Brain pericyte (primary cell): ENCODE results near the gene NUDT8.
"Not testable (repeated sequence)": the region's sequence is repeated elsewhere in the genome, so short reads cannot be mapped to it uniquely, and the experiment has no call there.

Source experiments
- DNase-seq: peaks from one replicate; pipeline ENCODE4 v3.0.0-alpha.2; 2012; ENCODE audit warnings: low read depth, low spot score

The NUDT8 gene

GRCh38 chr11:67660752-67661151 is 31.0 kb upstream of the NUDT8 start:
- not testable (repeated sequence) for DNase-seq

- DNase-seq: not testable (repeated sequence)
Measured at GRCh38 chr11:67659651-67660165, 30.0 kb upstream of the NUDT8 start.

GRCh38 chr11:67657300-67657699 is 27.6 kb upstream of the NUDT8 start:
- no peak for DNase-seq

DNA sequence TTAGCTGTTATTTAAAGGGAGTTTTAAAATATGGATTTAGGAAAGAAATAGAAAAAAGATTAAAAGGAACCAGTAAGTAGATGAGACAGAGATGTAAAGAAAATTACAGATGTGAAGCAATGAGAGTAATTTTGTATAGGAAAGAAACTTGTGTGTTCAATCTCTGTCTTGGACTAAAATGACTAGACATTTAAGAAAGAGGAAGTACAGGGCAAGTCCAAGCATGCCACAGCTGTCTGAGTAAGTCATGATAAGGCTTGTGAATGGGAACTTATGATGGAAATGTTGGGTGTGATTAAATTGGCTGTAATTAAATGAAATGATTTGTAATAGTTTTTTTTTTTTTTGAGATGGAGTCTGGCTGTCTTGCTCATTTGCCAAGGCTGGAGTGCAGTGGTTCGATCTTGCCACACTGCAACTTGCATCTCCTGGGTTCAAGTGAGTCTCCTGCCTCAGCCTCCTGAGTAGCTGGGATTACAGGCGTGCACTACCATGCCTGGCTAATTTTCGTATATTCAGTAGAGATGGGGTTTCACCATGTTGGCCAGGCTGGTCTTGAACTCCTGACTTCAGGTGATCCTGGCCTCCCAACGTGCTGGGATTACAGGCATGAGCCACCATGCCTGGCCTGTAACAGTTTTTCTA is 26.7 kb upstream of the NUDT8 start:
- no peak for DNase-seq

DNA sequence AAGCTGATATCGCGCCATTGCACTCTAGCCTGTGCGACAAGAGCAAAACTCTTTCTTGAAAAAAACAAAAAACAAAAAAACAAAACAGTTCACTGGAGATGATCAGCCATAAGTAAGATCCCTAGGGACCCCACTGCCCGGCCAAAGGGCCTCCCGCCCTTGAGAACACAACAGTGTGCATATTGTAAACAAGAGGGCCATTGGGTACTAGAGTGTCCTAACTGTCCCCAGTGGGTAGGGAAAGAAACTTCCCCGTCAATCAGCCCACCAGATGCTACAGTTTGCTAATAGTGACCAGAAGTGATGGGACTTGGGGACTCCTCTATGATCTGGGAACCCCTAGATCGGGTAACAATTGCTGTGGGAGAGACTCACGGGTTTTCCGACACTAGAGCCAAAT is 24.5 kb upstream of the NUDT8 start:
- DNase-seq: no peak

DNA sequence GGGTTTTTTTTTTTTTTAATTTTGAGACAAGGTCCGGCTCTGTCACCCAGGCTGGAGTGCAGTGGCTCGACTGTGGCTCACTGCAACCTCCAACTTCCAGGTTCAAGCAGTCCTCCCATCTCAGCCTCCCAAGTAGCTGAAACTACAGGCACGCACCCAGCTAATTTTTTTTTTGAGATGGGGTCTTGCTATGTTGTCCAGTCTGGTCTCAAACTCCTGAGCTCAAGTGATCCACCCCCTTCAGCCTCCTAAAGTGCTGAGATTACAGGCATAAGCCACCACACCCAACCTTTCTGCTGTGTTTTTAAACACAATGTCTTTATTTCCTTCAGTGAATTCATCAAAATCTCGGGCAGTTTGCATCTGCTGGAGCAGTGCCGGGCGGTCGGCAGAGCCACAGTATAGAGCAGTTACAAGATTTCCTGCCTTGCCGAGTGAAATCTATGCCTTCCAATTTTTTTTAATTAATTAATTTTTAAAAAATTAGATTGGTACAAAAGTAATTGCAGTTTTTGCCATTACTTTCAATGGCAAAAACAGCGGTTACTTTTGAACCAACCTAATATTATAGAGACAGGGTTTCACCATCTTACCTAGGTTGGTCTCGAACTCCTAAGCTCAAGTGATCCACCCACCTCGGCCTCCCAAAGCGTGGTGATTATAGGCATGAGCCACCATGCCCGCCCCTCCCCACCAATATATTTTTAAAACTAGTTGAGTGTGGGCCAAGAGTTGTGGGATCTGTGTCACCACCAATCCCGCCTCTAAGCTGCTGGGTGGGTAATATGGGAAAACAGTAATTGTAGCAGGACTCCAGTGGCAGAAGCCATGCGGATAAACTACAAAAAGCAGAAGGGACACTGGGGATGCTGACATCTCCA is 23.5 kb upstream of the NUDT8 start:
- no peak for DNase-seq

DNA sequence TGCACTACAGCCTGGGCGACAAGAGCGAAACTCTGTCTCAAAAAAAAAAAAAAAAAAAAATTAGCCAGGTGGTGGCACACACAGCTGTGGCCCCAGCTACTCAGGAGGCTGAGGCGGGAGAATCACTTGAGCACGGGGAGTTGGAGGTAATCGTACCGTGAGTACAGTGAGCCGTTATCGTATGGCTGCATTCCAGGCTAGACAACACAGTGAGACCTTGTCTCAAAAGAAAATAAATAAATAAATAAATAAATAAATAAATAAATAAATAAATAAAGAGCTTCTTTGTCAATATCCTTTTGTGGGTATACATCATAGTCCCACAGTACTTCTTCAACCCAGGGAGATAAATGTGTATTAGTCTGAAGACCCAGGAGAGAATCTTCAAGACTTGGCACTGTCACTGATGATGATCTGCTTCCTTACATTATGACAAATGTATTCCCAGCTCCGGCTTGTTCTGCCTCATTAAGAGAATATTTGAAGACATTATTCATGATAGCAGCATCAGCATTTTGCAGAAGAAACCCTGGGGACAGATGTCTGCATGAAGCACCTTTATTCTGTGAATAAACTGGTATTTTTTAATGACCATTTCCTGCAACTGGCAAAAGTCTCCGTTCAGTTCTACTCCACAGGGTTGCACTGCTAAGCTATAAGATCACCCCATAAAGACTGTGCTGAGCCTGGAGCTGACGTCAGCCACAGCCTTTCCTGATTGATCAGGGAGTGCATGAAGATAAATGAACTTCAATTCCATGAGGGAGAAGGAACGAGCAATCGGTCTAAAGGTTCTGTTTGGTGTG is 22.4 kb upstream of the NUDT8 start:
- no peak for DNase-seq

DNA sequence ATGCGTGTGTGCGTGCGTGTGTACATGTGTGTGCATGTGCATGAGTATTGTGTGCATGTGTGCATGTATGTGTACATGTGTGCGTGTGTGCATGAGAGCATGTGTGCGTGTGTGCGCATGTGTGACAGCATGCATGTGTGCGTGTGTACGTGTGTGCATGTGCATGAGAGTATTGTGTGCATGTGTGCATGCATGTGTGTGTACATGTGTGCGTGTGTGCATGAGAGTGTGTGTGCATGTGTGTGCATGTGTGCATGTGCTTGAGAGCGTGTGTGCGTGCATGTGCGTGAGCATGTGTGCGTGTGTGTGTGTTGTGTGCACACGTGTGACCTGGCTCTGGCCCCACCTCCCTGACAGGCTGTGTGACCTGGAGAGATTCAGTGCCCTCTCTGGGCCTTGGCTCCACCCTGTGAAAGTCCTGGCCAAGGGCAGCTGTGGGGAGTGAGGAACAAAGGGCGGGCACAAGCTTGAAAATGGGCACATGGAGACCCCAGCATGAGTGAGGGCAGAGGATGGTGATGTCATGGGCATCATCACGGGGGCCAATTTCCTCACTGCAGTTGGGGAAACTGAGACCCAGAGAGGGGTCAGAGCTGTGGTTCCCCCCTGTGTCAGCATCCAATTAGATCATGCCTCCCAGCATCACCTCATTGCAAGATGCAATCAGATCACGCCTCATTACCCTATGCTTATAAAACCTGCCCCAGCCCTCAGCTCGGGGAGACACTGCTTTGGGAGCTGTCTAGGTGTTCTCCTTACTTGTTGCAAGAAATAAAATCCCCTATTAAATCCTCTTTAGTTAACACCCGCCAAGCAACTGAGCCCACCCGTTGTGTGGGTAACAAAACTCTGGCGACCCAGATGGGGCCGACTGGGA is 20.1 kb upstream of the NUDT8 start:
- DNase-seq: no peak

DNA sequence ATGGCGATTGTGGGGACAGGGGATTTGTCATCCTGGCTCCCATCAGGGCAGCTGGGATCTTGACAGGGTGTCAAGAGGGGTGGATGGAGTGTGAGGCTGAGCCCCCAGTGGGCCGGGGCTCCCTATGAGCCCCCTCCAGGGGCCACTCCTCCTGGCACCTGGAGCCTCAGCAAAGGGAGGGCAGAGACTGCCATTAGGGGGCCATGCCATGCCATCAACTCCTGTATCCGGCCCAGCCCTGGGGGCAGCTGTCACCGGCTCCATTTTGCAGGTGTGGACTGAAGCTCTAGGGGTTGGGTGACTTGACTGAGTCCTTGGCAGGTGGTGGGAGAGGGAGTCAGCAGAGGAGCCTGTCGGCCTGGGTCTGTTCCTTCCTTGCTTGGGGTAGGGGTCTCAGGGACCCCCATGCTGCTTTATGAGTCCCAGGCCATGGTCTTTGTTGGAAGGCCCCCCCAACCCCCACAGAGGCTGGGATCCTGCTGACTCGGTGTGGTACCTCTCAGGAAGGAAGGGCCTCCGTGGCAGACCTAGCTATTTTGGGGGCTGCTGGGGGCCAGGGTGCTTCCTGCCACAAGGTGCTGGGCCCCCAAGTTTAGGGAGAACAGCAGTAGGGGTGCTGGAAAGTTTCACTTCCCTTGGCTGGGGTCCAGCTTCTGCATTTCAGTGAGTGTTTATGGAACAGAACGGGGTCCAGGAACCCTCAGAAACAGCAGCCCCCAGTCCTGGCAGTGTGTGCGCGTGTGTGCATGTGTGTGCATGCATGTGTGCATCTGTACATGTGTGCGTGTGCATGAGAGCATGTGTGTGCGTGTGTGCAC is 19.3 kb upstream of the NUDT8 start:
- DNase-seq: no peak

DNA sequence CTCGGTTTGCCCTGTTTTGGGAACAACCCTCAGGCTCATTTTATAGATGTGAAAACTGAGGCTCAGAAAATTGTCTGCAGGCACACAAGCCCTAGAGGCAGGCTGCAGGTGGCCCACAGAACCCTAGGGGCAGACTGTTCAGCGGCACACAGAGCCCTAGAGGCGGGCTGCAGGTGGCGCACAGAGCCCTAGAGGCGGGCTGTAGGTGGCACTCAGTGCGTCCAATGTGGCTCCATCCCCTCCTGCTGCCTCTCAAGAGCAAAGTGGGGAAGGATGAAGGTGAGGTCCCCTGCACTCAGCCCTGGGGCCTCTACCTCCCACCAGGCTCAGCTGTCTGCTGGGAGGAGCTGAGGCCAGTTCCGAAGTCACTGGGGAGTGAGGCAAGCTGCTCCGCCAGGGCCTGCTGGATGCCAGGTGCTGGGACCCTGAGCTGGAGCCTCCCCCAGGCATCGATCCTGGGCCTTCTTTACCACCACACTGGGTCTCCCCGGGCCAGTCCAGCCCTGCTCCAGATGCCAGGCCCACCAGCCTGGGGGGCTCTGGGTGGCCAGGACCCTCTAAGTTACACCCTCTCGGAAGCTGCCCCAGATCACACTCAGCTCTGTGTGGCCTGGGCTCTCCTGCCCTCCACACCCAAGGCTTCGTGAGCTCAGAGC is 18.5 kb upstream of the NUDT8 start:
- DNase-seq: no peak

GRCh38 chr11:67647471-67647870 is 17.7 kb upstream of the NUDT8 start:
- no peak for DNase-seq

DNA sequence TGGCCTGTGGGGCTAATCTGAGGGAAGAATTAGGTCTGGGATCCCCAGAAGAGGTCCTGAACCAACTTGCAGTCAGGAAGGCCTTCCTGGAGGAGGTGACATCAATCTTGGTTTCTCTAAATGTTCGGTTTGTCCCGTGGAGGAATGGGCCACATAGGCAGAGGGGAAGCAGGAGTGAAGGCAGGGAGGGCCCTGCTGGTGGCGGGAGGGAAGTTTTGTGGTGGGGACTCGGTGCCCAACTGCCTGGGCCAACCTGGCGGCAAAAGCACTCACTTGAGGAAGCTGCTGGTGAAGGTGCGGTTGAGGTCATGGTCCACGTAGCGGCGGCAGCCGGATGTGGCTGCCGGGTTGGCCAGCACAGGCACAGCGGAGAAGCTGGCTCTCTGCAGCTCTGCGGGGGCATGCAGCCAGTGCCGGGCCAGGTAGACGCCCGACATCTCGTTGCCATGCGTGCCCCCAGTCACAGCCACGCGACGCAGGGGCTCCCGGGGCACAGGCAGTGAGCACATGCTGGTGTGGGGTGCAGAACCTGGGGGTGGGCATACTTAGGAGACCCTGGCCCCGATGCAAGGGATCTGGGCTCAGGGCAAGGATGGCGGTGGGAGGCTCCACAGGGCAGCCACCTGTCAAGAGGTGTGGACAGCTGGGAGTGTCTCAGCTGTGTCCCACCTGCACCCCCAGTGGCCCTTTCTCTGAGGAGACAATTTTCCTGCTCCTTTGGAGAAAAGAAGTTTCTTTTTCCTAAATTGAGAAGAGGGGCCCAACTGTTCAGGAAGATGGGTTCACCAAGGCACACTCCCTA is 17.0 kb upstream of the NUDT8 start:
- DNase-seq: no peak

DNA sequence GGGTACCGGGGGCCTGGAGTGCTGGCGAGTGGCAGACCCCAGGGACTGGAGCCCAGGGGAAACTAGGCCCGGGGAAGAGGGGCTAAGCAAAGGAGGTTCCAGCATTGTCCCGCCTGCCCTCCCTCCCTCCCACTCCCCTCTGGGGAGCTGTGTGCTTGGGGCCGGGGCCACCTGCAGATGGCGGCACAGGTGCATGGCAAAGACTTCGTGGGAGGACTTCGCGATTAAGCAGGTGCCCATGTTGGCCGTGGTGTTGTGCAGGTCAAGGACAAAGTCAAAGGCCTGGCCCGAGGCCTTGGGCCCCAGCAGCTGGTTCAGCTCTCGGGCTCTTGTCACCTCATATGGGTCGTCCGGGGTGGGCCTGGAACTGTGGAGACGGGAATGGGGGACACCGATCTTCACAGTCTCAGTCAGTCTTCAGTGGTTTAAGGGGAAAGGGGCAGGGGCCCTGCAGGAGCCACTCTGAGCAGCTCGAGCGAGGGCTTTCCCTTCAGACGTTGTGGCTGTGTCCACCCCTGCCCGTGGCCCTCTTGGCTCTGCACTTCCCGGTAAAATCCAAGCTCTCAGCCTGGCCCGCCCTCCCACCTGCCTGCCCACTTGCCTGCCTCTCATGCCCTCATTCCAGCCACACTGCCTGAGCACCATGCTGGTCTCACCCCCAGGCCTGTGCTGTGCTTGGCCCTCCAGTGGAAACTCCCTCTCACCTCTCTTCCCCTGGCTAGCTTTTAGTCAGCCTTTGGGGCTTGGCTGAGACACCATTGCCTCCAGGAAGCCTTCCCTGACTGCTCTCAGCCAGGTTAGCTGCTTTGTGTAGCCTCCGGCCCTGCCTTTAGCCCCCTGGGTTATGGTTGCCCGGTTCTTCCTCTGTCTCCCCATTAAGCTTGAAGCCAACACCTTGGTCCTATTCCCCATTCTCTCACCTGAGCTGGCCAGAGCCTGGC is 16.1 kb upstream of the NUDT8 start:
- DNase-seq: no peak

DNA sequence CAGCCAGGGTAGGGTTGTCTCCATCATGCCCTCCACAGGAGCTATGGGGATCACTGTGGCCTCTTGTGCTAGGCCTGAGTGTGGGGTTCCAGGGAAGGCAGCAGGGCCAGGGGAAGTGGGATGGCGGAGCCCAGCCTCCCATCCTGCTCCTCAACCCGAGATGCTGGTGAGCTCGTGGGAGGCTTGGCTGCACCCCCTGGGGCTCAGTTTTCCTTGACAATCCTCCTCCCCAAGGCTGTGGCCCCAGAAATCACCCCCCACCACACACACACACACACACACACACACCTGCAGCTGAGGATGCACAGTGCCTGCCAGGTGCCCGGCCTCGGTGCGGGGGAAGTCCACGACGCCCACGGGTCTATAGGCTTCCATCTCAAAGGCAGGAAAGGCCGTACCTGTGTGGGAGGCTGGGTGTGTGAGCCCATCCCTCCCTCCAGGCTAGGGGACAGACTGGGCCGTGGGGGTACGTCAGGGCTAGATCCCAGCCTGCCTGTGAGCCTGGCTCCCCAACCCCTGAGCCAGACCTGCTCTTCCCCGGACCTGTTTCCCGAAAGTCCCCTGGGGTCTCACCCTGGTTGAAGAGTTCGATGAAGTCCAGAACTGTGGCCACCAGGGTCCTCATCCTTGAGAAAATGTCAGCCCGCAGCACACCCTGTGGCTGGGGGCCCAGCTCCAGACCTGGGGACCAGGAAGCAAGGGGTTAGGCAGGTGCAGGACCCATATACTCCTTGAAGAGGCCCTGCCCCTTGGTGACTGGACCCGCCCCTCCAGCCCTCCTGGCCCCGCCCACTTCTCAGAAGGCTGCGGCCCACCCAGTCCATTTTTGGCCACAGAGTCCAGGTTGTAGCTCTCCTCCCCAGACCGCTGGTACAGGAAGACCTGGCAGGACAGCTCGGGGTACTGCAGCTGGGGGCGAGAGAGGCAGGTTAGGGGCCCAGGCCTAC is 15.0 kb upstream of the NUDT8 start:
- DNase-seq: no peak

DNA sequence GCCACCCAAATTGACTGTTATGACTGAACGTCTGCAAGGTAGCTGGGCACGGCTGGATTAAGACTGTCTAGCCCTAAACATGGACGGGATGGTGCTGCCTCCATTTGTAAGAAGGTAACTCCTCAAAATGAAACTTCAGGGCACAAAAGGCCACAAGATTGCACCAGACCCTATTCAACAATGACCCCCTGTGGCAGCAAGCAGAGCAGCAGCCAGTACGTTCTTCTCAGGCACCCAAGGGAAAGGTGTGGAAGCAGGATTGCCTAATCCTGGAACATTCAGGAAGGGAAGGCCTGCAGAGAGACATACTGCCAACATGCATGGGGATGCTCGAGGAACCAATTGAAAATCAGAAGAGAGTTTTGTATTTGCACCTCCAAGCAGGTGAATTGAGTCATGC is 14.3 kb upstream of the NUDT8 start:
- DNase-seq: no peak
